Stimulated activated naive CD8-positive, alpha-beta T cell treated with anti-CD3 and anti-CD28 coated beads, Interleukin-15, Interleukin-2, amounts not matched to agents 100 ng/mL and 50 ng/mL, for 24 hours (primary cell): ENCODE data around the gene TMEM117.

Source experiments
- H3K27ac Mint-ChIP-seq: one replicate; pipeline ENCODE4 v1.8.0; 2021; ENCODE audit warnings: mild to moderate bottlenecking, mixed read lengths
- H3K27me3 Mint-ChIP-seq: one replicate; pipeline ENCODE4 v1.8.0; 2021; ENCODE audit warnings: mixed read lengths
- H3K36me3 Mint-ChIP-seq: one replicate; pipeline ENCODE4 v1.8.0; 2021; ENCODE audit warnings: low read depth, mixed read lengths
- H3K4me1 Mint-ChIP-seq: one replicate; pipeline ENCODE4 v1.8.0; 2021; ENCODE audit warnings: low read depth, mixed read lengths
- H3K4me3 Mint-ChIP-seq: one replicate; pipeline ENCODE4 v1.8.0; 2021; ENCODE audit warnings: mild to moderate bottlenecking, mixed read lengths
- H3K9me3 Mint-ChIP-seq: one replicate; pipeline ENCODE4 v1.8.0; 2021; ENCODE audit warnings: mixed read lengths

The TMEM117 gene

GRCh38 chr12:44077294-44077693 lies 241.4 kb downstream of the TMEM117 start:
- Mint-ChIP-seq H3K9me3 (no peaks in the 10 kb centered on the region), H3K4me3 (no peak overlapping the region), H3K4me1 (no peaks in the 10 kb centered on the region), H3K27me3 (no peaks in the 10 kb centered on the region), H3K27ac (no peak overlapping the region), H3K36me3 (peaks cover 3% of the 10 kb centered on the region)

- Mint-ChIP-seq H3K27ac (no peak overlapping the region), H3K9me3 (no peaks in the 10 kb centered on the region), H3K27me3 (no peaks in the 10 kb centered on the region), H3K4me3 (no peak overlapping the region), H3K4me1 (no peaks in the 10 kb centered on the region), H3K36me3 (peaks cover 3% of the 10 kb centered on the region)
Observed at GRCh38 chr12:44078273-44078672, 242.4 kb downstream of the TMEM117 start.

GRCh38 chr12:44088647-44089046 lies 252.8 kb downstream of the TMEM117 start:
- H3K36me3 Mint-ChIP-seq: peaks cover 4% of the 10 kb centered on the region
- H3K27me3 Mint-ChIP-seq: no peaks in the 10 kb centered on the region
- no peak overlapping the region for H3K4me3 Mint-ChIP-seq
- no peak overlapping the region for H3K27ac Mint-ChIP-seq
- H3K9me3 Mint-ChIP-seq: peaks cover 7% of the 10 kb centered on the region
- H3K4me1 Mint-ChIP-seq: no peaks in the 10 kb centered on the region

- Mint-ChIP-seq H3K27ac (no peak overlapping the region), H3K4me1 (no peaks in the 10 kb centered on the region), H3K36me3 (peaks cover 4% of the 10 kb centered on the region), H3K4me3 (no peak overlapping the region), H3K9me3 (peaks cover 7% of the 10 kb centered on the region), H3K27me3 (no peaks in the 10 kb centered on the region)
Observed at GRCh38 chr12:44091948-44092606, 256.2 kb downstream of the TMEM117 start.

GRCh38 chr12:44098786-44099185 lies 262.9 kb downstream of the TMEM117 start:
- no peaks in the 10 kb centered on the region for H3K4me1 Mint-ChIP-seq
- H3K27ac Mint-ChIP-seq: no peak overlapping the region
- no peaks in the 10 kb centered on the region for H3K36me3 Mint-ChIP-seq
- H3K27me3 Mint-ChIP-seq: no peaks in the 10 kb centered on the region
- H3K4me3 Mint-ChIP-seq: no peak overlapping the region
- peaks cover 11% of the 10 kb centered on the region for H3K9me3 Mint-ChIP-seq

GRCh38 chr12:44099486-44099885 lies 263.6 kb downstream of the TMEM117 start:
- H3K4me1 Mint-ChIP-seq: no peaks in the 10 kb centered on the region
- H3K27ac Mint-ChIP-seq: no peak overlapping the region
- H3K4me3 Mint-ChIP-seq: no peak overlapping the region
- H3K27me3 Mint-ChIP-seq: no peaks in the 10 kb centered on the region
- H3K36me3 Mint-ChIP-seq: no peaks in the 10 kb centered on the region
- H3K9me3 Mint-ChIP-seq: peaks cover 11% of the 10 kb centered on the region

DNA sequence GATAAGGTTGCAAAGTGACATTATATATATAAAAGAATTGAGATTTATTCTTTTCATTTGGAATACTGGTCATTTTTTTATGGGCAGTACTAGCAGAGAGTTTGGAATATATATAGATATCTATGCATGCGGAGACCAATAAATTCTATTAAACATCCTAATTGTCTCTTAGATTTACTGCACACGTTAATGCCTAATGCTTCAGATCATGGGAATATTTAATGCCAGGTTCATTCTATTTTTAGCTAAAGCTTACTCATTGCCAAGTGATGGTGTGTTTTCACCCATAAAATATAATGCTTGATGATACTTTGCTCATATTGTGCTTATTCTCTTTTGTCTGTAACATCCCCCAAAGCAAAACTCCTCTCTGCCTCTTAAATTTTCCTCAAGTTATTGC lies 264.4 kb downstream of the TMEM117 start:
- H3K36me3 Mint-ChIP-seq: no peaks in the 10 kb centered on the region
- no peak overlapping the region for H3K27ac Mint-ChIP-seq
- H3K4me1 Mint-ChIP-seq: no peaks in the 10 kb centered on the region
- no peak overlapping the region for H3K4me3 Mint-ChIP-seq
- H3K27me3 Mint-ChIP-seq: no peaks in the 10 kb centered on the region
- peaks cover 11% of the 10 kb centered on the region for H3K9me3 Mint-ChIP-seq

DNA sequence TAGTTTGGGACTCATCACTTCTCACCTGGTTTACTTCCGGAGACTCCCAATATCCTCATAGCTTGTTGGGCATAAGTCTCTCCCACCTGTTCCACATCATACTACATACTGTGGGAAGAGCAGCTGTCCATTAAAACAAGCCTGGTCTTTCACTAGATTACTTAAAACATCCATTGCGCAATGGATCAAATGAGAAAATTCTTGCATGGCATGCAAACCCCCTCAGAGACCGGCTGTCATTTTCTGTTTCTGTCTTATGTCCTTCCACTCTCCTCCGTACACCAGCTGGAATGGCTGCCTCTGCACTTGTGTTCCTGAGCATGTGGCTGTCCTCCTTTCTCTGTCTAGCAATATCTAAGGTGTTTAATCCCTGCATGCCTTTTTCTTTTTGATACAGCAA lies 265.6 kb downstream of the TMEM117 start:
- H3K4me3 Mint-ChIP-seq: no peak overlapping the region
- H3K9me3 Mint-ChIP-seq: peaks cover 11% of the 10 kb centered on the region
- H3K36me3 Mint-ChIP-seq: no peaks in the 10 kb centered on the region
- no peaks in the 10 kb centered on the region for H3K4me1 Mint-ChIP-seq
- H3K27me3 Mint-ChIP-seq: no peaks in the 10 kb centered on the region
- no peak overlapping the region for H3K27ac Mint-ChIP-seq

GRCh38 chr12:44114906-44115305 lies 279.0 kb downstream of the TMEM117 start:
- Mint-ChIP-seq H3K27ac (no peak overlapping the region), H3K9me3 (peaks cover 5% of the 10 kb centered on the region), H3K27me3 (no peaks in the 10 kb centered on the region), H3K36me3 (no peaks in the 10 kb centered on the region), H3K4me1 (no peaks in the 10 kb centered on the region), H3K4me3 (no peak overlapping the region)

- H3K27me3 Mint-ChIP-seq: no peaks in the 10 kb centered on the region
- H3K4me1 Mint-ChIP-seq: no peaks in the 10 kb centered on the region
- H3K36me3 Mint-ChIP-seq: peaks cover 8% of the 10 kb centered on the region
- H3K9me3 Mint-ChIP-seq: peaks cover 12% of the 10 kb centered on the region
- no peak overlapping the region for H3K27ac Mint-ChIP-seq
- no peak overlapping the region for H3K4me3 Mint-ChIP-seq
Observed at GRCh38 chr12:44117337-44117736, 281.5 kb downstream of the TMEM117 start.

DNA sequence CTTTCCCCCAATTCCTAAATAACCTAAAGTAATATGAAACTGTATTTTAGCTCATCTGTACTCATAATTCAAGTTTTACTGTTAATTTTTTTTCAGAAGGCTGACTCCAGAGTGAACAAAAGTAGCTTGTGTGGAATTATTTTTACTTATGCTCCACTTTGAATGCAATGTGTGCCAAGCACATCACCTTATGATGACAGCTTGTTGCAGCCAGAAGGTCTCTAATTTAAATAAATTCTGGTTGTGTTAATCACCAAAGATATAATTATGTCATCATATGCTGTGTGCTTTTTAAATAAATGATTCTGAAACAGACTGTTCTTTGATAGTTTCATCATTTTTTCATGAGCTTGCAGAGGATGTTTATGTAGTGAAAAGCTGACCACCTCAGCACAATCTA lies 283.1 kb downstream of the TMEM117 start:
- Mint-ChIP-seq H3K36me3 (peaks cover 8% of the 10 kb centered on the region), H3K27ac (no peak overlapping the region), H3K4me3 (no peak overlapping the region), H3K9me3 (peaks cover 20% of the 10 kb centered on the region), H3K4me1 (no peaks in the 10 kb centered on the region), H3K27me3 (no peaks in the 10 kb centered on the region)

DNA sequence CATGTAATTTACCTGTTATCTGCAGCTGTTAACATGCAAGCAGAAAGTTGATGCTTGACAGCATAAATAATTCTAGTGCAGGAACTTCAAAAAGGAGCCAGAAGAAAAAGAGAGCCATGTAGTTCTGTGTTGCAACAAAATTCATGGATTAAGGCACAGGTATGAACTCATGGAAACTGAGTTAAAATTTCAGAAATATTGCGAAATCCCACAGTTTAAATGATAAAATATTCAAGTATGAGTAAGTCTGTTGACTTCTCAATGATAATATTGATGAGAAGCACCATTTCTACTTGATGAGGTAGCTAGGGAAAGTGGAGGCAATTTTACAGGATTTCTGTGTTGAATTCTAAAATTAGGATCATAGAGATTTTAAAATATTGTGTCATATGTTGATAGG lies 290.9 kb downstream of the TMEM117 start:
- no peaks in the 10 kb centered on the region for H3K4me1 Mint-ChIP-seq
- H3K27ac Mint-ChIP-seq: no peak overlapping the region
- H3K9me3 Mint-ChIP-seq: peaks cover 18% of the 10 kb centered on the region
- H3K36me3 Mint-ChIP-seq: peaks cover 5% of the 10 kb centered on the region
- no peak overlapping the region for H3K4me3 Mint-ChIP-seq
- no peaks in the 10 kb centered on the region for H3K27me3 Mint-ChIP-seq

- no peaks in the 10 kb centered on the region for H3K4me1 Mint-ChIP-seq
- H3K4me3 Mint-ChIP-seq: no peak overlapping the region
- no peak overlapping the region for H3K27ac Mint-ChIP-seq
- peaks cover 18% of the 10 kb centered on the region for H3K9me3 Mint-ChIP-seq
- no peaks in the 10 kb centered on the region for H3K27me3 Mint-ChIP-seq
- peaks cover 5% of the 10 kb centered on the region for H3K36me3 Mint-ChIP-seq
Observed at GRCh38 chr12:44127966-44128710, 292.3 kb downstream of the TMEM117 start.

- Mint-ChIP-seq H3K4me1 (no peaks in the 10 kb centered on the region), H3K4me3 (no peak overlapping the region), H3K27me3 (no peaks in the 10 kb centered on the region), H3K27ac (no peak overlapping the region), H3K9me3 (peaks cover 16% of the 10 kb centered on the region), H3K36me3 (peaks cover 4% of the 10 kb centered on the region)
Observed at GRCh38 chr12:44143175-44143574, 307.3 kb downstream of the TMEM117 start.

DNA sequence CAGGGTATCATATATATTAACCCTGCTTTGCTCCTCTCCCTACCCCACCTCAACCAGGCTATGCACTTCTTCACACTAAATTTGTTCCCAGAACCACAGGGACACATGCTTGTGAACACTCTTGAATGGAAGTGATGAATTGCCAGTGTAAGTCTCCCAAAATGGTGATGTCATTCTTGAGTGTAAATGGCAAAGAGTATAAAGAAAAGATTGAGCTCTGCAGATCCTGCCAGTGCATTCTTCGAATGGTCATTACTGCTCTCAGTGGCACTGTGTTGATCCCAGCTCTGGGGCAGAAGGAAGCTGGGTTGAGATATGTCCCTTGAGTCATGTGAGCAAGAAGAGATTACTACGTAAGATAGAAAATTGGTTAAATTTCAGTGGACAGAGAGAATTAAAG lies 313.1 kb downstream of the TMEM117 start:
- H3K4me1 Mint-ChIP-seq: no peaks in the 10 kb centered on the region
- peaks cover 4% of the 10 kb centered on the region for H3K36me3 Mint-ChIP-seq
- H3K27me3 Mint-ChIP-seq: no peaks in the 10 kb centered on the region
- no peaks in the 10 kb centered on the region for H3K9me3 Mint-ChIP-seq
- no peak overlapping the region for H3K27ac Mint-ChIP-seq
- H3K4me3 Mint-ChIP-seq: no peak overlapping the region

DNA sequence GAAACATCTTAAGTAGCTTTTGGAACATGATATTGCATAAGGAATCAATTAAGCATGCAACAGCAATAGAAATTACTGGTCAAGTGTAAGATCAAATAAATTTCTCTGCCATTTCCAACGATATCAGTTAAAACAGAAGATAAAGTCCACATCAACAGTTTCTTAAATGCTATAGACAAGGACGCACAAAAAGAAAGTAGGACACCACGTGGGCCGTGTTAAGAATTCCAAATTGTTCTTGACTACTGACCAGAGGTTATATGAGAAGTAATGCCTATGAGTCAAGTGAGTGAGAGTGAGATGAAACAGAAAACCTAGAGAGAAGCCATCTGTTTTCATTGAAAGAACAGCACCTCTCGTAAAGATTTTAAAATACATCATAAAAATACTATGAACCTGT lies 318.2 kb downstream of the TMEM117 start:
- H3K27me3 Mint-ChIP-seq: no peaks in the 10 kb centered on the region
- no peak overlapping the region for H3K4me3 Mint-ChIP-seq
- H3K4me1 Mint-ChIP-seq: no peaks in the 10 kb centered on the region
- no peaks in the 10 kb centered on the region for H3K9me3 Mint-ChIP-seq
- no peak overlapping the region for H3K27ac Mint-ChIP-seq
- no peaks in the 10 kb centered on the region for H3K36me3 Mint-ChIP-seq
